IMR-90 (cell line): ENCODE measurements around the gene SIM2. TPM values are rescaled to one million over a fixed set of nuclear protein-coding genes. Genes with fewer than 3 reads are reported as not detected.
A peak's percentile ranks its signal among the peaks of the same experiment; 100 is the strongest.

Experiments used
- ATAC-seq: fragments of 200-7000 bp; cut with Tn5 transposase; 2 replicates; pipeline ENCODE4 v1.9.1; 2020; ENCODE audit warnings: low read depth, mild to moderate bottlenecking, moderate library complexity
- BruUV-seq: library from RNA; stranded (reverse); fragments of 400-500 nt; replicated peaks from 2 replicates; lab custom pipeline; 2021; lab: Mats Ljungman, UMichigan
- CTCF ChIA-PET: fragments of 300-600 bp; formaldehyde crosslinking; extraction: SDS; loops from one replicate; lab custom pipeline; 2021; ENCODE audit warnings: antibody characterized with exemption; lab: Yijun Ruan, JAX
- POLR2A ChIA-PET: fragments of 300-600 bp; sonication (Branson Sonifier 250); formaldehyde crosslinking; loops from one replicate; lab custom pipeline; 2022; ENCODE audit warnings: antibody characterized with exemption; ENCODE audit not compliant: unreplicated experiment; lab: Charles Lee
- DNase-seq: peaks from one replicate; pipeline ENCODE4 v3.0.0; 2013
- H2AFZ ChIP-seq: replicated peaks from 2 replicates; pipeline ENCODE3; 2013; ENCODE audit warnings: low read length, mild to moderate bottlenecking; ENCODE audit not compliant: poor library complexity
- H2AK5ac ChIP-seq: 2 replicates; pipeline ENCODE4 v1.6.1; 2013; ENCODE audit warnings: low read depth, low read length, inconsistent platforms
- H2AK9ac ChIP-seq: replicated peaks from 2 replicates; pipeline ENCODE3; 2013; ENCODE audit warnings: mild to moderate bottlenecking, low read depth, low read length, moderate library complexity; ENCODE audit not compliant: poor library complexity
- H2BK120ac ChIP-seq: 2 replicates; pipeline ENCODE4 v1.6.1; 2013; ENCODE audit warnings: low read depth, low read length, inconsistent platforms
- H2BK15ac ChIP-seq: 3 replicates; pipeline ENCODE4 v1.6.1; 2013; ENCODE audit warnings: low read depth, low read length, inconsistent platforms
- H2BK20ac ChIP-seq: 2 replicates; pipeline ENCODE4 v1.6.1; 2013; ENCODE audit warnings: low read depth, mild to moderate bottlenecking, inconsistent platforms, low read length, moderate library complexity
- H2BK5ac ChIP-seq: 2 replicates; pipeline ENCODE4 v1.6.1; 2013; ENCODE audit warnings: mild to moderate bottlenecking, low read depth, low read length, inconsistent platforms; ENCODE audit not compliant: poor library complexity, severe bottlenecking
- H3K14ac ChIP-seq: replicated peaks from 2 replicates; pipeline ENCODE4 v1.6.1; 2013; ENCODE audit warnings: low read depth, low read length, inconsistent platforms
- H3K18ac ChIP-seq: 2 replicates; pipeline ENCODE4 v1.6.1; 2013; ENCODE audit warnings: low read depth, low read length, control low read depth
- H3K23ac ChIP-seq: 2 replicates; pipeline ENCODE4 v1.6.1; 2013; ENCODE audit warnings: low read depth, low read length, inconsistent platforms
- H3K27ac ChIP-seq: 2 replicates; pipeline ENCODE4 v1.5.1; 2013; ENCODE audit warnings: mild to moderate bottlenecking, control low read depth, low read length; ENCODE audit not compliant: insufficient read depth
- H3K27me3 ChIP-seq: 2 replicates; pipeline ENCODE4 v1.6.1; 2013; ENCODE audit warnings: low read length; ENCODE audit not compliant: control insufficient read depth, insufficient read depth
- H3K36me3 ChIP-seq: 2 replicates; pipeline ENCODE4 v1.6.1; 2013; ENCODE audit warnings: low read length, mixed read lengths; ENCODE audit not compliant: control insufficient read depth, insufficient read depth
- H3K4ac ChIP-seq: 2 replicates; pipeline ENCODE4 v1.6.1; 2013; ENCODE audit warnings: low read depth, low read length, inconsistent platforms
- H3K4me1 ChIP-seq: 2 replicates; pipeline ENCODE4 v1.6.1; 2013; ENCODE audit warnings: low read length, mixed read lengths; ENCODE audit not compliant: control insufficient read depth, insufficient read depth
- H3K4me2 ChIP-seq: 2 replicates; pipeline ENCODE4 v1.6.1; 2013; ENCODE audit warnings: low read depth, mild to moderate bottlenecking, control low read depth, low read length, moderate library complexity
- H3K4me3 ChIP-seq: 2 replicates; pipeline ENCODE4 v1.5.1; 2013; ENCODE audit warnings: low read depth, mild to moderate bottlenecking, control low read depth, low read length, moderate library complexity; ENCODE audit not compliant: insufficient read depth
- H3K56ac ChIP-seq: 2 replicates; pipeline ENCODE4 v1.6.1; 2013; ENCODE audit warnings: low read length, inconsistent platforms; ENCODE audit not compliant: insufficient read depth; ENCODE audit errors: extremely low read depth
- H3K79me1 ChIP-seq, 2 experiments: 2 replicates each; pipeline ENCODE4 v1.6.1; 2013; ENCODE audit warnings: low read length in 2 of 2, inconsistent platforms in 1 of 2, low read depth in 1 of 2
- H3K9ac ChIP-seq: 2 replicates; pipeline ENCODE4 v1.6.1; 2013; ENCODE audit warnings: low read depth, low read length, control low read depth
- H3K9me1 ChIP-seq: 2 replicates; pipeline ENCODE4 v1.6.1; 2013; ENCODE audit warnings: low read length, inconsistent platforms; ENCODE audit not compliant: insufficient read depth
- H3K9me3 ChIP-seq: 2 replicates; pipeline ENCODE4 v1.6.1; 2013; ENCODE audit warnings: low read length; ENCODE audit not compliant: control insufficient read depth, insufficient read depth
- H4K20me1 ChIP-seq: 2 replicates; pipeline ENCODE4 v1.6.1; 2013; ENCODE audit warnings: low read length, inconsistent platforms; ENCODE audit not compliant: insufficient read depth
- H4K5ac ChIP-seq: 2 replicates; pipeline ENCODE4 v1.6.1; 2013; ENCODE audit warnings: mild to moderate bottlenecking, low read depth, low read length, control low read depth
- H4K8ac ChIP-seq, 2 experiments: 2 replicates each; pipeline ENCODE4 v1.6.1; 2013; ENCODE audit warnings: low read depth in 2 of 2, low read length in 2 of 2, control low read depth in 1 of 2, inconsistent platforms in 1 of 2
- H4K91ac ChIP-seq: 2 replicates; pipeline ENCODE4 v1.6.1; 2013; ENCODE audit warnings: low read depth, low read length, inconsistent platforms; ENCODE audit not compliant: insufficient read depth
- CEBPB ChIP-seq: IDR thresholded peaks from 2 replicates; pipeline ENCODE4 v1.6.1; 2012; ENCODE audit warnings: low read depth, low read length, improper control_type of control experiment
- CHD1 ChIP-seq: IDR thresholded peaks from 2 replicates; pipeline ENCODE4 v1.6.1; 2012; ENCODE audit warnings: low read depth, low read length, improper control_type of control experiment
- CTCF ChIP-seq: conservative IDR thresholded peaks from 2 replicates; pipeline ENCODE4 v1.5.1; 2012; ENCODE audit warnings: mild to moderate bottlenecking, low read depth, low read length, improper control_type of control experiment
- ELK1 ChIP-seq: fragments of 150-350 bp; IDR thresholded peaks from 2 replicates; pipeline ENCODE4 v1.6.1; 2016; ENCODE audit warnings: low read depth, mild to moderate bottlenecking, low read length, moderate library complexity, borderline replicate concordance
- FOS ChIP-seq: fragments of 150-350 bp; IDR thresholded peaks from 2 replicates; pipeline ENCODE4 v1.6.1; 2016; ENCODE audit warnings: low read depth, low read length
- MAFK ChIP-seq: IDR thresholded peaks from 2 replicates; pipeline ENCODE4 v1.6.1; 2012; ENCODE audit warnings: low read depth, low read length, improper control_type of control experiment
- MAZ ChIP-seq: IDR thresholded peaks from 2 replicates; pipeline ENCODE4 v1.6.1; 2012; ENCODE audit warnings: low read depth, mild to moderate bottlenecking, low read length, improper control_type of control experiment, moderate library complexity, borderline replicate concordance
- MXI1 ChIP-seq: IDR thresholded peaks from 2 replicates; pipeline ENCODE4 v1.6.1; 2012; ENCODE audit warnings: low read depth, mild to moderate bottlenecking, low read length, moderate library complexity, borderline replicate concordance
- NFE2L2 ChIP-seq: fragments of 150-350 bp; IDR thresholded peaks from 2 replicates; pipeline ENCODE4 v1.6.1; 2016; ENCODE audit warnings: low read depth, mild to moderate bottlenecking, low read length
- POLR2A ChIP-seq: IDR thresholded peaks from 2 replicates; pipeline ENCODE4 v1.6.1; 2012; ENCODE audit warnings: mild to moderate bottlenecking, low read depth, low read length
- RAD21 ChIP-seq: IDR thresholded peaks from 2 replicates; pipeline ENCODE4 v1.6.1; 2012; ENCODE audit warnings: low read length, improper control_type of control experiment
- RCOR1 ChIP-seq: IDR thresholded peaks from 2 replicates; pipeline ENCODE4 v1.6.1; 2012; ENCODE audit warnings: mild to moderate bottlenecking, low read length, improper control_type of control experiment; ENCODE audit not compliant: insufficient replicate concordance
- RFX5 ChIP-seq: IDR thresholded peaks from 2 replicates; pipeline ENCODE4 v1.8.0; 2012; ENCODE audit warnings: low read depth, mild to moderate bottlenecking, low read length, moderate library complexity
- SMC3 ChIP-seq: fragments of 150-350 bp; IDR thresholded peaks from 2 replicates; pipeline ENCODE4 v1.6.1; 2016; ENCODE audit warnings: low read depth, mild to moderate bottlenecking, antibody characterized with exemption, low read length, moderate library complexity
- USF2 ChIP-seq: fragments of 150-350 bp; IDR thresholded peaks from 2 replicates; pipeline ENCODE4 v1.6.1; 2017; ENCODE audit warnings: mild to moderate bottlenecking, antibody characterized with exemption, low read length, low read depth
- WGBS, 2 experiments: methylation state at CpG; one replicate each; pipeline versions ENCODE4 v1.1.5 to v1.1.7; 2013; ENCODE audit warnings: missing lambda C conversion rate in 2 of 2; ENCODE audit not compliant: insufficient read length in 1 of 2; ENCODE audit errors: extremely low coverage in 2 of 2; 5-methylcytosine and 5-hydroxymethylcytosine counted together
- dilution Hi-C: fragments of 300-500 bp; cut with HindIII; formaldehyde crosslinking; loops from one replicate; pipeline ENCODE4 v1.14.3; 2018; ENCODE audit warnings: low sequenced_read_pairs; ENCODE audit not compliant: unreplicated experiment
- in situ Hi-C: fragments of 300-500 bp; cut with MboI; formaldehyde crosslinking; loops from 3 replicates; pipeline ENCODE4 v1.14.3; 2019; ENCODE audit warnings: low sequenced_read_pairs, inconsistent platforms, mixed read lengths
- intact Hi-C: fragments of 100-400 bp; cut with micrococcal nuclease; formaldehyde crosslinking; loops from 2 replicates; pipeline ENCODE4 v1.10.0; 2022
- polyA plus RNA-seq, 3 experiments: library from polyadenylated mRNA; depleted of rRNA; stranded (reverse); fragments of >200 nt; gene quantifications; 2 replicates each; pipeline ENCODE4 v1.2.3, GENCODE V29; 2012; ENCODE audit warnings: low replicate concordance in 1 of 3
- total RNA-seq: library from RNA; depleted of rRNA; stranded (reverse); fragments of >200 nt; gene quantifications from 2 replicates; pipeline ENCODE4 v1.2.3, GENCODE V29; 2012

The SIM2 gene
- total and polyA plus RNA-seq, 2 of the 4 experiments (the other 2 are of a cell fraction), result 2.2 to 7.5 TPM

GRCh38 chr21:36734367-36735200 lies 35.7 kb downstream of the SIM2 start:
- H3K36me3 ChIP-seq, result no peaks in the 10 kb centered on the region
- H3K9me1 ChIP-seq, result peaks cover 2% of the 10 kb centered on the region; the same call in 1 of the 2 replicates
- H2AK9ac ChIP-seq, result no peak overlapping the region
- H3K14ac ChIP-seq, result no peak overlapping the region
- no peak overlapping the region for H4K5ac ChIP-seq
- H3K79me1 ChIP-seq, result peaks cover 0 to 7% of the 10 kb centered on the region in 2 experiments; a peak in 2 of 4 replicates
- DNase-seq (no peak), ATAC-seq (no peak)
- peak overlapping the region; percentile 14 for H2AFZ ChIP-seq
- dilution Hi-C loops (no loop called here), intact Hi-C loops (no loop called here), in situ Hi-C loops (no loop called here)
- no peak overlapping the region for H2BK120ac ChIP-seq
- no peak overlapping the region for H3K27ac ChIP-seq
- H4K20me1 ChIP-seq, result no peaks in the 10 kb centered on the region
- H2BK20ac ChIP-seq, result no peak overlapping the region
- H3K4ac ChIP-seq, result no peak overlapping the region
- no peak overlapping the region for H3K23ac ChIP-seq
- H2AK5ac ChIP-seq, result no peak overlapping the region
- no peak overlapping the region for H4K91ac ChIP-seq
- no peak overlapping the region for H3K56ac ChIP-seq
- H3K18ac ChIP-seq, result no peak overlapping the region
- H3K9me3 ChIP-seq, result no peaks in the 10 kb centered on the region
- WGBS, 2 experiments, result 89% methylated on average over 1 of the region's 9 CpGs; no CpG with 5 or more reads in 1 of the 2 experiments
- no peak overlapping the region for H2BK15ac ChIP-seq
- POLR2A ChIA-PET, result no interaction called here
- CTCF ChIA-PET, result interaction anchor here (1.2 kb wide), 1 partner anchor 13 kb away, joined by 4 read pairs; no protein-coding TSS in a partner anchor
- no TSS peak for BruUV-seq
- no peak overlapping the region for H3K4me2 ChIP-seq
- no peak overlapping the region for H4K8ac ChIP-seq
- H3K4me3 ChIP-seq, result no peak overlapping the region
- no peak overlapping the region for H2BK5ac ChIP-seq
- no peak overlapping the region for H3K9ac ChIP-seq
- H3K27me3 ChIP-seq, result peaks cover 39% of the 10 kb centered on the region
- no peaks in the 10 kb centered on the region for H3K4me1 ChIP-seq
- TF ChIP-seq CTCF, result no peak
- TF ChIP-seq USF2, result no peak
- TF ChIP-seq POLR2A, result no peak
- TF ChIP-seq CHD1, result no peak
- TF ChIP-seq ELK1, result no peak
- no peak for TF ChIP-seq FOS
- TF ChIP-seq RFX5, result no peak
- no peak for TF ChIP-seq CEBPB
- no peak for TF ChIP-seq MAFK
- no peak for TF ChIP-seq SMC3
- TF ChIP-seq RAD21, result no peak
- no peak for TF ChIP-seq MAZ
- TF ChIP-seq MXI1, result no peak
- no peak for TF ChIP-seq NFE2L2
- no peak for TF ChIP-seq RCOR1
